HAP-1 (cell line): Measurements from ENCODE around the gene ANO8.

Source experiments
- DNase-seq, 2 experiments: peaks; one replicate each; pipeline ENCODE4 v3.0.0-alpha.2; 2016 to 2020; ENCODE audit warnings: low spot score in 2 of 2
- H3K27me3 ChIP-seq: fragments of 250-450 bp; sonication (Bioruptor Pico); 2 replicates; pipeline ENCODE4 v1.5.1; 2020; ENCODE audit warnings: low read depth, mild to moderate bottlenecking, moderate library complexity
- H3K36me3 ChIP-seq: fragments of 250-450 bp; sonication (Bioruptor Pico); replicated peaks from 2 replicates; pipeline ENCODE4 v1.5.1; 2020; ENCODE audit warnings: mild to moderate bottlenecking
- H3K4me1 ChIP-seq: fragments of 250-450 bp; sonication (Bioruptor Pico); 2 replicates; pipeline ENCODE4 v1.5.1; 2020; ENCODE audit warnings: mild to moderate bottlenecking
- H3K4me3 ChIP-seq: fragments of 250-450 bp; sonication (Bioruptor Pico); 2 replicates; pipeline ENCODE4 v1.5.1; 2020; ENCODE audit warnings: mild to moderate bottlenecking, moderate library complexity
- H3K9me3 ChIP-seq: fragments of 250-450 bp; sonication (Bioruptor Pico); 2 replicates; pipeline ENCODE4 v1.5.1; 2020; ENCODE audit warnings: mild to moderate bottlenecking, moderate library complexity
- in situ Hi-C: fragments of 300-500 bp; cut with MboI; formaldehyde crosslinking; loops from 3 replicates; pipeline ENCODE4 v1.14.3; 2020; ENCODE audit warnings: low sequenced_read_pairs, inconsistent platforms, mixed read lengths

Gene ANO8

DNA sequence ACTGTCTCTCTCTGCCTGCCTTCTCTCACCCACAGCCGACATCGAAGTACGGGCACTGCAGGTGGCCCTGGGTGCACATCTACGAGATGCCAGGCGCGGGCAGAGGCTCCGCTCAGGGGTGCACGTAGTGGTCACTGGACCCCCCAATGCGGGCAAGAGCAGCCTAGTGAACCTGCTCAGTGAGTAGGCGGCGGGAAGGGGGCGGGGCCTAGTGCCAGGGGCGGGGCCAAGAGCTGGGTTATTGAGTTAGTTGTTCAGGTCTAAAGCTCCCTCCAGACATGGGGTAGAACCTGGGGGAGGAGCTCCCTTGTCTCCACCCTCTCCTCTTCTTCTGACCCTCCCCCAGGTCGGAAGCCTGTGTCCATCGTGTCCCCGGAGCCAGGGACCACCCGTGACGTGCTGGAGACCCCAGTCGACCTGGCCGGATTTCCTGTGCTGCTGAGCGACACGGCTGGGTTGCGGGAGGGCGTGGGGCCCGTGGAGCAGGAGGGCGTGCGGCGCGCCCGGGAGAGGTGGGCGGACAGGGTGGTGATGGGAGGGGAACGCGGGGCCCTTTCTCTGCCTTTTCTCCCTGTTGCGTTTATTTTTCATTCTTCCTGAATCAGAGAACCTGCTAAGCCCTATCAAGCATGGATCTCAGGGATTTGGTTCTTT, 4.6 kb upstream of the ANO8 start:
- Histone ChIP-seq H3K4me3 (no peak overlapping the region), H3K27me3 (no peaks in the 10 kb centered on the region), H3K9me3 (no peaks in the 10 kb centered on the region), H3K36me3 (peaks cover 34% of the 10 kb centered on the region), H3K4me1 (peaks cover 16% of the 10 kb centered on the region)
- DNase-seq: peak in 1 of 2 experiments; percentile 80
- in situ Hi-C loops: no loop called here

DNA sequence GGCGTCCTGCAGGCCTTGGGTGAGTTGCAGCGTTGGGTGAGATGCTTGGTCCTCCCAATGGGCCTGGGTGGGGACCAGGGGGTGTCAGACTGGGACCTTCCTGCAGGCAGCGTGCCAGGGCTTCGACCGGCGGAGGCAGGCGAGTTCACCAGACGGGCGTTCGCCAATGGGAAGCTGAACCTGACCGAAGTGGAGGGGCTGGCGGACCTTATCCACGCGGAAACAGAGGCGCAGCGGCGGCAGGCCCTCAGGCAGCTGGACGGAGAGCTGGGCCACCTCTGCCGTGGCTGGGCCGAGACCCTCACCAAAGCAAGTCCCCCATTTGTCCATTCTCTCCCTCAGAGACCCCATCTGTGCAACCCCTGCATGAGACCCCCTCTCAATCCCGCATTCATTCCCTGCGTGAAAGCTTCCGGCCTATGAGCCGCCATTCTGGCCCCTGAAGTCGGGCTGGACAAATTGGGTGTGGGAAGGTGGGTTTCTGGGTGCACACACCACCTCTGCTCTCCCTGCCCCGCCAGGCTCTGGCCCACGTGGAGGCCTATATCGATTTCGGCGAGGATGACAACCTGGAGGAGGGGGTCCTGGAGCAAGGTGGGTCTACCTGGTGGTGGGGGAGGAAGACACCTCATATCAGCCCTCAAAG, 3.9 kb upstream of the ANO8 start:
- in situ Hi-C loops: no loop called here
- Histone ChIP-seq H3K4me1 (peaks cover 16% of the 10 kb centered on the region), H3K36me3 (peaks cover 27% of the 10 kb centered on the region), H3K27me3 (no peaks in the 10 kb centered on the region), H3K4me3 (peak overlapping the region; percentile 74), H3K9me3 (no peaks in the 10 kb centered on the region)
- no peak for DNase-seq

DNA sequence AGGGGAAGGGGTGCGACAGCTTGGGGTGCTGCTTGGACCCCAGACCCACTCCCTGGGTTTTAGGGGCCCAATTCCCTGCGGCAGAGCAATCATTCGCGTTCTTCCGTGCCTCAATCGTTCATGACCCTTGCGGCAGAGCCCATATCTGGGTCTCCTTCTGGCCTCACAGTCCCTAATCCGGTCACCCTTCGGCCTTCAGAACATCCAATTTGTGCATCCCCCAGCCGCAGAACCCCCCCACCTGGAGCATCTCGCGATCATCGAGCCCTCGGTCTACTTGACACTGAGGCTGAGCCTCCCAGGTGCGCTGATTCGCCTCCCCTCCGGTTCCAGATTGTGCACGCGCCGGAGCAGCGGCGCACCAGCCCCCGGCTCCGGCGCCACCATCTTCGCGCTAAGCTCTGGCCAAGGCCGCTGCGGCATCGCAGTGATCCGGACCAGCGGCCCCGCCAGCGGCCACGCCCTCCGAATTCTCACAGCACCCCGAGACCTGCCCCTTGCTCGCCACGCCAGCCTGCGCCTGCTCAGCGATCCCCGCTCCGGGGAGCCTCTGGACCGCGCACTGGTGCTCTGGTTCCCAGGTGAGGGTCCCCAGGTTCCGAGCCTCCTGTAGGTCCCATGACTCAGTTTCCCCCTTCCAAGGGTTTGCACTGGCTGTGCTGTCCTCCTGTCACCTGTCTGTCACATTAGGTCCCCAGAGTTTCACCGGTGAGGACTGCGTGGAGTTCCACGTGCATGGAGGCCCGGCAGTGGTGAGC, 3.2 kb upstream of the ANO8 start:
- H3K4me3 ChIP-seq: peak overlapping the region; percentile 74
- peaks cover 16% of the 10 kb centered on the region for H3K4me1 ChIP-seq
- peak in 1 of 2 experiments; percentile 68 for DNase-seq
- in situ Hi-C loops: no loop called here
- H3K27me3 ChIP-seq: no peaks in the 10 kb centered on the region
- H3K9me3 ChIP-seq: no peaks in the 10 kb centered on the region
- peaks cover 25% of the 10 kb centered on the region for H3K36me3 ChIP-seq

DNA sequence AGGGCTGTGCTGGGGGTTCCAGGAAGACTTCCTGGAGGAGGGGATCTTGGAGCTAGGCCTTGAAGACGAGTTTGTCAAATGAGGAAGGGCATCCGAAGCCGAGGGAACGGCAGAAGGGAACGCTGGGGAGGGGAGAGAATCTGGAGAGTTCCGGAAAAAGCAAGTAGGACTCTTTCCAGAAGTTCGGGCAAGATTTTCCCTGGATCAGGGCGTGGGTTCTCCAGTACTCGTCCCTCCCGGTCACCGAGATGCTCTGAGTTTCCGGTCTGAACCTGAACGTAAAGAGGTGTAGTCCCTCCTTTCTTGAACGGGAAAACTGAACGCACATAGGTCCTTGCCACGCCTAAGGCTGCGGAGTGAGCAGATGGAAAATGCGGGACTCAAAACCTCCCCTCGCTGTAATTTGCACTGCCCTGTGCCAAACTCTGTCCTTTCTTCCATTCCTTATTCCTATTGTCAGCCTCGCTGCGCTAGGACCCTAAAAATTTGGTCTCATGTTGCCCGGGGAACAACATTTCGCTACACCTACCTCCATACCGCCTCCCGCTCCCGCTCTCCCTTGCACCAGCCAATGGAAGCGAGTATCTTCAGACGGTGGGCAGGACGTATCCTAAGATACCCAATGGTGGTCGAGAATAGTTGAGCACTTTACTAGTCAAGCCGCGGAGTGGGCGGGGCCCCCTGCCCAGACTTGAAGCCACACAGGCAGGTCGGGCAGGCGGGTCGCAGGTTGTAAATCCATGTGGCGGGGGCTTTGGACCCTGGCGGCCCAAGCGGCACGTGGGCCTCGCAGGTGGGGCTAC, 2.4 kb upstream of the ANO8 start, which contains the start of gene GTPBP3:
GTPBP3 (plus strand) TSS at position 682 of the 803 bp plus-strand sequence; CDS start at position 741, 59 bp downstream.
- H3K27me3 ChIP-seq: no peaks in the 10 kb centered on the region
- peak; percentile 99 to 100 for DNase-seq
- H3K9me3 ChIP-seq: no peaks in the 10 kb centered on the region
- in situ Hi-C loops: no loop called here
- peaks cover 16% of the 10 kb centered on the region for H3K4me1 ChIP-seq
- peak within 1 kb of the TSS; percentile 74 for H3K4me3 ChIP-seq
- H3K36me3 ChIP-seq: peaks cover 20% of the 10 kb centered on the region

DNA sequence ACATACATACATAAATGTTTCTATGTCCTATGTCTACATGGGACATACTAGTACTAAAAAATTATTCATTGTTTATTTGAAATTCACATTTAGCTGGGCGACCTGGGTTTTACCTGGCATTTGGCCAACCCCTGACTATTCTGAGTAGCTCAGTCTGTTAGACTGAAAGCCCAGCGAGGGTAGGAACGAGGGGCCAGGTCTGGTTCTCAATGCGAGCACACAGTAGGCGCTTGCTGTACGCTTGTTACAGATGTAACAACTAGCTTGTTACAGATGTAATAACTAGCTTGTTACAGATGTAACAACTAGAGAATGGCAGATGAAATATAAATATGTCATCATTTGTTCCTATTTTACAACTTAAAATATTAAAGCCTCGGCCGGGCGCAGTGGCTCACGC, 920 bp upstream of the ANO8 start:
- no peaks in the 10 kb centered on the region for H3K27me3 ChIP-seq
- H3K4me1 ChIP-seq: peaks cover 16% of the 10 kb centered on the region
- H3K9me3 ChIP-seq: no peaks in the 10 kb centered on the region
- peak overlapping the region; percentile 65 for H3K4me3 ChIP-seq
- DNase-seq: no peak
- in situ Hi-C loops: no loop called here
- peaks cover 10% of the 10 kb centered on the region for H3K36me3 ChIP-seq

DNA sequence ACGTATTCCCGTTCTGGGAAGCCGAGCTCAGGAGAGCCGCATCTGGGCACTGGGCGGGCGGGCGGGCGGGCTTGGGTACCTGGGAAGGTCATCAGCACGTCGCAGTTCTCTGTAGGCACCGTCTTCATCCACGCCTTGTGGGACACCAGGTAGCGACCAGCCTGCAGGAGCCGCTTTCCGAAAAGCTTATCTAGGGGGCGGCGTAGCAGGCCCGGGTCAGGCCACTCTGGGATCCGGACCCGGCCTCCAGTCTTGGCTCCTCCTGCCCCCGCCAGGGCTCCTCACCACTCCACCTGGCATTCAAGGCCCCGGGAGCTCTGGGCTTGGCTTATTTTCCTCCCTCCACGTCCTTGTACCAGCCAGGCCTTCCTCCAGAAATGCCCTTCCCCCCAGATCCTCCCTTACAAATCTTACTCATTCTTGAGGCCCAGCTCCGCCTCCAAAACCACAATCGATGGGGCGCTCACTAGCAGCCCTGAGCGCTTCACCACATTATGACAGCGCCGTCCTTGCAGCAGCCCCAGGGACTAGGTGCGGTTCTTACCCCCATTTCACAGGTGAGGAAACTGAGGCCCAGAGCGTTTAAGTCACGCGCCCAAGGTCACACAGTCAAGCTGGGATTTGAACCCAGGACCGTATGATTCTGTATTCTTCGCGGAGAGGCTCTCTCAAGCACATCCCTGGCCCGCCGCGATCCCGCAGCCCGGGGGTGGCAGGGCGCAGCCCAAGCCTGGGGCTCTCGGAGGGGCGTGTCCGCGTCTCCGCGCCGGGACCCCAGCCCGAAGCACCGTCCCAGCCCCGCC, 843 bp downstream of the ANO8 start:
- H3K27me3 ChIP-seq: no peaks in the 10 kb centered on the region
- in situ Hi-C loops: no loop called here
- peak; percentile 29 to 65 for DNase-seq
- H3K36me3 ChIP-seq: peaks cover 5% of the 10 kb centered on the region
- H3K9me3 ChIP-seq: no peaks in the 10 kb centered on the region
- H3K4me1 ChIP-seq: peaks cover 16% of the 10 kb centered on the region
- H3K4me3 ChIP-seq: peak overlapping the region; percentile 65

DNA sequence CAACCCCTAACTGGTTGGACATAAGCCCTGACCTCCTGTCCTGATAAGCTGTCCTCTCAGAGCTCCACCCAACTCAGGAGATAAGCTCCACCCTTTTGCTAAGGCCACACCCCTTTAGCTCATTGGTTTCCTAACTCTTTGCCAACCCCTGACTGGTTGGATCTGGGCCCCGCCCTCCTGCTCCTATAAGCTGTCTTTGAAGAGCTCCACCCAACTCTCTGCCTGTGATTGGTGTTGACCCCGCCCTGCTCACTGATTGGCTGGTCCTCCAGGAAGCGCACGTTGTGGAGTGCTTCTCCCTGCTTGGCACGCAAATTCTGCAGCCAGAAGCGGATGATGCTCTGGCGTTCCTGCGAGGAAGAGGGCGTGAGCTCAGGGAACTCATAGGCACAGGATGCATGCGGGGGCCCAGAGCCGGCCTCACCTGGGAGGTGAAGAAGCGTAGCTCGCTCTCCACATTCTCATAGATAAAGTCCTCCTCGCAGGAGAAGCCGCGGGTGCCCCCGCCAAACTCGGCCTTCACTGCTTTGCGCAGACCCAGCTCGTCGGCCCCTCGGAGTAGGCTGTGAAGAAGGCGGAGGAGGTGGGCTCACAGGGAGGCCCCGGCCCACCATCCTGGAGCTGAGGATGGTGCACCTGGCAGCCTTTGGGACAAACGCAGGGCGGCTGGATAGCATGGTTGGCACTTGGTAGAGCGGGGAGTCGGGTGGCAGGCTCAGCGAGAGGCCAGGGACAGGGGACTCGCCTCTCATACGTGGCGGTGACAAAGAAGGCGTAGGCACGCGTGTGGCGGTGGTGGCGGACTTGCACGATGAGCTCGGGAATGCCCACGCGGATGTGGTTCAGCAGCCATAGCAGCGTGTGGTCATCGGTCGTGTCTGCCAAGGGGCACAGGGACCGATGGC, 1.7 kb downstream of the ANO8 start:
- Histone ChIP-seq H3K4me1 (peaks cover 8% of the 10 kb centered on the region), H3K27me3 (no peaks in the 10 kb centered on the region), H3K9me3 (no peaks in the 10 kb centered on the region), H3K36me3 (no peaks in the 10 kb centered on the region), H3K4me3 (no peak overlapping the region)
- peak; percentile 66 to 92 for DNase-seq
- in situ Hi-C loops: no loop called here

DNA sequence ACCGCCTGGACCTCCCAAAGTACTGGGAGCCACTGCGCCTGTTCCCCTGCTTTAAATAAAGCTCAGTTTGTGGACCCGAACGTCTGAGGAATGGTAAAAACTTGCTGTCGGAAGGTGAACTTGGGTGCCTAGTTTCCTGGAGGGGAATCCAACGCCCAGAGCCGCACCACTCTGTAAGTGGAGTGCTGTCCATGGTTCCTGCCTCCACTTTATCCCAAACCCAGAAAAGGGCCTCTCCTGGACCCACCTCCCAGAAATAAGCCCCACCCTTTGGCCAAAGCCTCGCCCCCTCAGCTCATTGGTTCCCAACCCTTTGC, 2.3 kb downstream of the ANO8 start:
- in situ Hi-C loops: no loop called here

DNA sequence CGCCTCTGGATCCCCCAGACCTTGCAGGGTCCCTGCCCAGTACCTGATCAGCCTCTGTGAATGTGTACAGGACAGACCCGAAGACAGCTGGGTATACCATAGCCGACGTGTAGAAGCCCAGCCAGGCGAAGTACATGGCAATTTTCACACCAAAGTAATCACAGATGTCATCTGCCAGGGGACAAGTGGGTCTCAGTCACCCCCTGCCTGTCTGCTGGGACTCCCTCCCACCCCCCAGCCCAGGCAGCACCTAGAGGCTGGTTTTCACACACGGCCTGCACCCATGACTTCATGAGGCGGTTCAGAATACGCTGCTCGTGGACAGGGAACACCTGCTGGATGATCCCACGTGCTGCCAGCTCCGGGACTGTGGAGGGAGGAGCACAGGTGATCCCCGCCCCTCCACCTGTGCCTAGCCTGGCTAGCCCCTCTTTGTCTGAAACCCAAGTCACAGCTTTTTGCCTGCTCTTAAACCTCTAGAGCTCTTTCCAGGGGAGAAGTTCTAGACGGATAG, 3.6 kb downstream of the ANO8 start:
- Histone ChIP-seq H3K27me3 (no peaks in the 10 kb centered on the region), H3K36me3 (0 out of 2 replicates have a peak, but pooled peaks cover 4% of the 10 kb centered on the region), H3K9me3 (no peaks in the 10 kb centered on the region), H3K4me3 (no peak overlapping the region), H3K4me1 (peaks cover 8% of the 10 kb centered on the region)
- no peak for DNase-seq
- in situ Hi-C loops: no loop called here

More for the DNA sequence above, 2.3 kb downstream of the ANO8 start:
- H3K27me3 ChIP-seq: no peaks in the 10 kb centered on the region
- no peak overlapping the region for H3K4me3 ChIP-seq
- peaks cover 8% of the 10 kb centered on the region for H3K4me1 ChIP-seq
- no peaks in the 10 kb centered on the region for H3K9me3 ChIP-seq
- no peak for DNase-seq
- H3K36me3 ChIP-seq: 0 out of 2 replicates have a peak, but pooled peaks cover 2% of the 10 kb centered on the region

DNA sequence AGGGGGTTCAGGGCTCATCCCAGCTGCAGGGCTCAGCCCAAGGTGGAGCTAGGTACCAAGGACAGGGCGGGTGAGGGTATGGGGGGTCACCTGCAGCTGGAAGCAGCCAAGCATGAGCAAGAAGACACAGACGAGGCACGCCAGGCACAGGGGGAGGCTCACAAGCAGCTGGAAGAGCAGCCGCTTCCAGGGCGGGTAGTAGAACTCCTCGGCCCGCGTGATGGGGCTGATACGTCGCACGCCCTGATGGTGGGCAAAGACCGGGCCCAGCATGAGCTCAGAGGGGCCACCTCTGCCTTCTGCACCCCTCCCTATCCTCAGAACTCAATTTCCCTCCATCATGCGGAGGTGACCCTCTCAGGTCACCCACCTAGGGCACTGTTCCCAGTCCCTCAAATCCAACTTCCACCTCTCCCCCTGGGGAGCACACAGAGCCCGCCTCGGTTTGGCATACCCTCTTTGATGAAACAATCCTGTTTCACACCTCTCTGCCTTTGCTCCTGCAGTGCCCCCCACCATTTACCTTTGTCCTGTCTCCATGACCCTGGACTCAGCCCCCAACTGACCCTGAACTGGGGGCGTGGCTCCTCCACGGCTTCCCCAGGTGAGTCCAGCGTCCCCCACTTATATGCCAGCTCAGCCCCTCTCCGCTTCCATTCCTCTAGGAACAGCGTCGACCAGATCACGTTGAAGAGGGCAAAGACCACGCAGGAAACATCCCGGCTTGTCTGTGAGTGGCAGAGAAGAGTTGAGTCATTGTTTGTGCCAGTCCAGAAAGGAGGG, 4.2 kb downstream of the ANO8 start:
- Histone ChIP-seq H3K4me3 (no peak overlapping the region), H3K9me3 (no peaks in the 10 kb centered on the region), H3K36me3 (0 out of 2 replicates have a peak, but pooled peaks cover 4% of the 10 kb centered on the region), H3K27me3 (no peaks in the 10 kb centered on the region), H3K4me1 (peaks cover 5% of the 10 kb centered on the region)
- DNase-seq: no peak
- in situ Hi-C loops: no loop called here

DNA sequence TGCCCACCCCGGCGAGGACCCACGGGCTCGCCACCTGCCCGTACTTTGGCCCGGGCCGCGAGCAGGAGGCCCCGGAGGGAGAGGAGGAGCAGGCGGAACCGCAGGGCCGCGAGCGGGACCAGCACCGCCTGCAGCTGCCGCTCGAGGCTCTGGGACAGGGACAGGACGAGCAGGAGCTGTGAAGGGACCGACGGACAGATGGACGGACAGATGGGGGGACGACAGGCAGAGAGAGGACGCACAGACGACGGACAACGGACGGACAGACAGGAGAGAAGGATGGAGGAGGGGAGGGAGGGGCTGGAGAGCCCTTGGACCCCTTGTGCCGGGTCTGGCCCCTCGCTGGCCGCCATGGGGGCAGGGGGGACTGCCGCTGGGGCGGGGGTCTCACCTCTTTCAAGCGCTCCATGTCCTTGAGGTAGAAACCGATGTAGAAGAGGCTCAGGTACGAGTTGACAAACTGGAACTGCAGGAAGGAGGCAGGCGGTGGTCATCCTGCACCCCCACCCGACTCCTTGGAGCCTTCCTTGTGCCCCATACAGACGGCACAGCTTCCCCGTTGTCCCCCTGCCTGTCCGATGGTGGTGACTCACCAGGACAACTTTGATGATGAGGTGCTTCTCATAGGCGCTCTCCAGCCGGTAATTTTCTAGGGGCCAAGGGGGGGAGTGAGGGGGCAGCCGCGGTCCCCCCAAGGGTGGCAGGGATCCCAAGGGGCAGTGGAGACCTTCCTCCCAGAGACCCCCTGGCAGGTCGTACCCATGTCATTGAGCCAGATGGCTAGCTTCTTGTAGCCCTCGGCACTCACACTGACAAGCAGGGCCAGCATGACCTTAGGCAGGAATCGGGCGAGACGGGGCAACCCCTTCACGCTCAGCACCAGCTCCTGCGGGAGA, 5.0 kb downstream of the ANO8 start:
- in situ Hi-C loops: no loop called here
- Histone ChIP-seq H3K9me3 (no peaks in the 10 kb centered on the region), H3K4me1 (no peaks in the 10 kb centered on the region), H3K4me3 (no peak overlapping the region), H3K36me3 (0 out of 2 replicates have a peak, but pooled peaks cover 7% of the 10 kb centered on the region), H3K27me3 (no peaks in the 10 kb centered on the region)
- DNase-seq: no peak
